Lower lobe of right lung (tissue), 2 donors: ENCODE measurements around the gene CSNK1G2. TPM values are rescaled to one million over a fixed set of nuclear protein-coding genes. Genes with fewer than 3 reads are reported as not detected.

Source experiments
- ATAC-seq, 2 donors: fragments of 200-7000 bp; cut with Tn5 transposase; one replicate each; pipeline ENCODE4 v1.9.1; 2020 to 2022; ENCODE audit warnings: mild to moderate bottlenecking in 2 of 2, moderate library complexity in 2 of 2
- DNase-seq: peaks from one replicate; pipeline ENCODE4 v3.0.0-alpha.2; 2020
- H3K27ac ChIP-seq: fragments of 200-600 bp; one replicate; pipeline ENCODE4 v1.8.0; 2022
- H3K27me3 ChIP-seq: fragments of 200-600 bp; one replicate; pipeline ENCODE4 v1.8.0; 2022; ENCODE audit warnings: low read depth
- H3K36me3 ChIP-seq: fragments of 200-600 bp; one replicate; pipeline ENCODE4 v1.8.0; 2022; ENCODE audit warnings: mild to moderate bottlenecking
- H3K4me1 ChIP-seq: fragments of 200-600 bp; one replicate; pipeline ENCODE4 v1.8.0; 2022
- H3K4me3 ChIP-seq: fragments of 200-600 bp; one replicate; pipeline ENCODE4 v1.8.0; 2022; ENCODE audit warnings: mild to moderate bottlenecking
- H3K9me3 ChIP-seq: fragments of 200-600 bp; one replicate; pipeline ENCODE4 v1.8.0; 2022
- intact Hi-C: fragments of 100-400 bp; cut with DNase I; formaldehyde crosslinking; loops from one replicate; pipeline ENCODE4 v1.11.0; 2022
- total RNA-seq: library from RNA; stranded (reverse); fragmentation: NEBNext Ultra II Directional; extraction: Animal tissue kit (Norgen Biotek cat#: 25700); gene quantifications from one replicate; pipeline ENCODE4 v1.2.1, GENCODE V29; 2021
- TF ChIP-seq, protein P1 (sequence below): fragments of 200-600 bp; IDR thresholded peaks from one replicate; pipeline ENCODE4 v1.8.0; 2022; ENCODE audit warnings: antibody characterized with exemption, mild to moderate bottlenecking
- donor health status: DM: no; HTN: yes; CAD: no; lungs with severe emphysema.

Gene CSNK1G2
- total RNA-seq, 1 donor from 2014 or later: 55.4 TPM

DNA sequence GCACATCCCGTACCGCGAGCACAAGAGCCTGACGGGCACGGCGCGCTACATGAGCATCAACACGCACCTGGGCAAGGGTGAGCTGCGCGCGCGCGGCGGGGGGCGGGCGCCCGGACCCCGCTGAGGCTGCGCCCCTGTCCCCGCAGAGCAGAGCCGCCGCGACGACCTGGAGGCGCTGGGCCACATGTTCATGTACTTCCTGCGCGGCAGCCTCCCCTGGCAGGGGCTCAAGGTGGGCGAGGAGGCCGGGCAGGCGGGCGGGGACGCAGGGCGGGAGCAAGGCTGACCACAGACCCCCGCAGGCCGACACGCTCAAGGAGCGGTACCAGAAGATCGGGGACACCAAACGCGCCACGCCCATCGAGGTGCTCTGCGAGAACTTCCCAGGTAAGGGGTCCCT lies 38.0 kb downstream of the CSNK1G2 start:
- no peaks in the 10 kb centered on the region for H3K27me3 ChIP-seq
- no peak for ATAC-seq
- H3K36me3 ChIP-seq: peaks cover 77% of the 10 kb centered on the region
- no peak for DNase-seq
- H3K4me1 ChIP-seq: no peaks in the 10 kb centered on the region
- intact Hi-C loops: no loop called here
- TF ChIP-seq, protein P1, sequence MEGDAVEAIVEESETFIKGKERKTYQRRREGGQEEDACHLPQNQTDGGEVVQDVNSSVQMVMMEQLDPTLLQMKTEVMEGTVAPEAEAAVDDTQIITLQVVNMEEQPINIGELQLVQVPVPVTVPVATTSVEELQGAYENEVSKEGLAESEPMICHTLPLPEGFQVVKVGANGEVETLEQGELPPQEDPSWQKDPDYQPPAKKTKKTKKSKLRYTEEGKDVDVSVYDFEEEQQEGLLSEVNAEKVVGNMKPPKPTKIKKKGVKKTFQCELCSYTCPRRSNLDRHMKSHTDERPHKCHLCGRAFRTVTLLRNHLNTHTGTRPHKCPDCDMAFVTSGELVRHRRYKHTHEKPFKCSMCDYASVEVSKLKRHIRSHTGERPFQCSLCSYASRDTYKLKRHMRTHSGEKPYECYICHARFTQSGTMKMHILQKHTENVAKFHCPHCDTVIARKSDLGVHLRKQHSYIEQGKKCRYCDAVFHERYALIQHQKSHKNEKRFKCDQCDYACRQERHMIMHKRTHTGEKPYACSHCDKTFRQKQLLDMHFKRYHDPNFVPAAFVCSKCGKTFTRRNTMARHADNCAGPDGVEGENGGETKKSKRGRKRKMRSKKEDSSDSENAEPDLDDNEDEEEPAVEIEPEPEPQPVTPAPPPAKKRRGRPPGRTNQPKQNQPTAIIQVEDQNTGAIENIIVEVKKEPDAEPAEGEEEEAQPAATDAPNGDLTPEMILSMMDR: no peak
- H3K4me3 ChIP-seq: no peak overlapping the region
- no peak overlapping the region for H3K27ac ChIP-seq
- no peaks in the 10 kb centered on the region for H3K9me3 ChIP-seq

DNA sequence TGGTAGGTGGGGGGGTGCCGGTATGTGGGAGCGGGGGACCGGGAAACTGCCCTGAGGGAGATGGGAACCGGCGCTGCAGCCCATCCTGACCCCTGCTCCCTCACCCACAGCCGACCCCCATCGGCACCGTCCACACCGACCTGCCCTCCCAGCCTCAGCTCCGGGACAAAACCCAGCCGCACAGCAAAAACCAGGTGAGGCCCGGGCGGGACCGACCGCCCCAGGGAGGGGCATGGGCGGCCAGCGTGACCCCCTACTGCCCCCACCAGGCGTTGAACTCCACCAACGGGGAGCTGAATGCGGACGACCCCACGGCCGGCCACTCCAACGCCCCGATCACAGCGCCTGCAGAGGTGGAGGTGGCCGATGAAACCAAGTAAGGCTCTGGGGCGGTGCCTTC lies 38.7 kb downstream of the CSNK1G2 start:
- no peak overlapping the region for H3K27ac ChIP-seq
- ATAC-seq (no peak), DNase-seq (no peak)
- TF ChIP-seq, protein P1: no peak
- H3K4me1 ChIP-seq: no peaks in the 10 kb centered on the region
- no peaks in the 10 kb centered on the region for H3K27me3 ChIP-seq
- H3K9me3 ChIP-seq: no peaks in the 10 kb centered on the region
- intact Hi-C loops: no loop called here
- H3K4me3 ChIP-seq: no peak overlapping the region
- peaks cover 81% of the 10 kb centered on the region for H3K36me3 ChIP-seq

DNA sequence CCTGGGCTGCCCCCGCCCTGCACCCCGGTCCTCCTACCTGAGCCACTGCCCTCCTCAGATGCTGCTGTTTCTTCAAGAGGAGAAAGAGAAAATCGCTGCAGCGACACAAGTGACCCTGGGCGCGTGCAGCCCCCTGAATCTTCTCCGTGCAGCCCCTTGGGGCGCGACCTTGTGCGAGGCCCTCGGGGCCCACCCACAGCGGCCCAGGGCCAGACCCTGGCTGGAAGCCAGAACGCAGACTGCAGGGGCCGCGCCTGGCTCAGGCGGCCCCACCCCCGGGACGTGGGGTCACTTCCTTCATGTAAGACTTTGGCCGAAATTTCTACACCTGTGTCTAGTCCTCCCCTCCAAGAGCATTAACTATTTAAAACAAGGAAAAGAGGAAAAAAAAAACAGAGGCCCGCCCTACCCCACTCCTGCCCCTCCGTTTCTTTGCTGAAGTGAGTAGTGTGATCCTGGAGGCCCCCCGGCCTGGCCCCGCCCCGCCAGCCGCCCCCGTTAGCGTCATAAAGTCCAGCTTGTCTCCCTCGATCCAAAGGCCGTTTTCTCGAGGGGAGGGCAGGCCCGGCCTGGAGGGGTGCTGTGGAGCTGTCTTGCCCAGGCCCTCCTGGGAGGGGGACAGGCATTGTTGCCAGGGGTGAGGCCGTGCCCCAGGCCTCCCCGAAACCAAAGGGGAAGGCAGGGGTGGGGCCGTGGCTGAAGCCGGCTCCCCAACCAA lies 39.3 kb downstream of the CSNK1G2 start:
- DNase-seq: no peak

DNA sequence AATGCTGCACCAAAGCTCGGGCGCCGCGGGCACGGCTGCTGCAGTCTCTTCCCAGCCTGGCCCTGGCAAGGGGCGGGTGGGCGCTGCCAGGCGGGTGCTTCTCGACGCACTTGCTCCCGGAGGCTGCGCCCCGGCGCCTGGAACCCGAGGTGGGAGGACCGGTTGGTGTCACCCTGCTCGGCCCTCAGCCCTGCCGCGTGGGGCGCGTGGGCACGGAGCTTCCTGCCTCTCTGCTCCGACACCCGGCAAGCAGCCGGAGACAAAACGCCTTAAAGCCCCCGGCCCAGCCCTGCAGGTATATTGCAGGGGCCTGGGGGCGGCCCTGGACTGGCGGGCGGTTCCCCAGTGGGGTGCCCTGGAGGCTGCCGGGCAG lies 39.8 kb downstream of the CSNK1G2 start:
- Histone ChIP-seq H3K36me3 (peaks cover 81% of the 10 kb centered on the region), H3K4me3 (no peak overlapping the region), H3K27ac (no peak overlapping the region), H3K9me3 (no peaks in the 10 kb centered on the region), H3K27me3 (no peaks in the 10 kb centered on the region), H3K4me1 (no peaks in the 10 kb centered on the region)
- TF ChIP-seq, protein P1: no peak
- intact Hi-C loops: no loop called here
- DNase-seq: no peak
- ATAC-seq: no peak

More for the DNA sequence above, 39.3 kb downstream of the CSNK1G2 start:
- Histone ChIP-seq H3K27ac (no peak overlapping the region), H3K4me1 (no peaks in the 10 kb centered on the region), H3K36me3 (peaks cover 81% of the 10 kb centered on the region), H3K4me3 (no peak overlapping the region), H3K9me3 (no peaks in the 10 kb centered on the region), H3K27me3 (no peaks in the 10 kb centered on the region)
- no peak for ATAC-seq
- intact Hi-C loops: no loop called here
- TF ChIP-seq, protein P1: no peak

DNA sequence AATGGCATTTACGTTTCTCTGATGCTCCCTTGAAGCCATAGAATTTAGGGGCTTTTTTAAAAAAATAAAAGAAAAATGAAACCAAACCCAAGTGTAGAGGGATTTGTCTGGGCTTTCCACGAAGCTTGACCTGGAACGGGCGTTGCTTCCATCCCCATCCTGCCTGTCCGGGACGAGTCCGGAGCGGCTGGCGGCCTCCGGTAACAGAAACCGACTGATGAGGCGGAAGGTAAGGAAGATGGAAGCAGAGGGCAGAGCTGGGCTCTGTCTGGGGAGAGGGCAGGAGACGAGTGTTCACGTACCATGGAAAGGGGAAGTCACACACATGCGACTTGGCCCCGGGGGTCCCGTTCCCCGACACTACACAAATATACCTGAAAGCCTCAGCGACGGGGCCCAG lies 40.3 kb downstream of the CSNK1G2 start:
- Histone ChIP-seq H3K4me1 (no peaks in the 10 kb centered on the region), H3K27ac (no peak overlapping the region)
- ATAC-seq: no peak

More for the DNA sequence above, 40.3 kb downstream of the CSNK1G2 start:
- TF ChIP-seq, protein P1: no peak
- Histone ChIP-seq H3K27me3 (no peaks in the 10 kb centered on the region), H3K36me3 (peaks cover 81% of the 10 kb centered on the region), H3K9me3 (no peaks in the 10 kb centered on the region), H3K4me3 (no peak overlapping the region)
- no peak for DNase-seq
- intact Hi-C loops: no loop called here
